NCI-H460 (cell line): ENCODE data around the gene PSMA5. TPM values are rescaled to one million over a fixed set of nuclear protein-coding genes. Genes with fewer than 3 reads are reported as not detected.

Experiments
- DNase-seq: peaks from one replicate; pipeline ENCODE4 v3.0.0-alpha.2; 2016; ENCODE audit warnings: low read depth; ENCODE audit errors: extremely low read depth
- total RNA-seq: library from RNA; depleted of rRNA; stranded (reverse); fragments of >200 nt; shearing (Covaris generic); gene quantifications from 2 replicates; pipeline ENCODE4 v1.2.3, GENCODE V29; 2014; rRNA removed

The PSMA5 gene
- total RNA-seq, 1 experiment from 2014 or later: 98.2 TPM

GRCh38 chr1:109371341-109371739 lies 54.9 kb downstream of the PSMA5 start:
- no peak for DNase-seq

GRCh38 chr1:109370712-109371340 lies 55.4 kb downstream of the PSMA5 start:
- no peak for DNase-seq

GRCh38 chr1:109369167-109369746 lies 57.0 kb downstream of the PSMA5 start:
- DNase-seq: no peak

GRCh38 chr1:109368464-109368863 lies 57.8 kb downstream of the PSMA5 start:
- no peak for DNase-seq

- no peak for DNase-seq
Observed at GRCh38 chr1:109367626-109368025, 58.6 kb downstream of the PSMA5 start.

GRCh38 chr1:109365642-109366204 lies 60.5 kb downstream of the PSMA5 start:
- DNase-seq: no peak

- no peak for DNase-seq
Observed at GRCh38 chr1:109361649-109362048, 64.6 kb downstream of the PSMA5 start.

GRCh38 chr1:109361069-109361468 lies 65.2 kb downstream of the PSMA5 start:
- no peak for DNase-seq

- DNase-seq: no peak
Observed at GRCh38 chr1:109357616-109358015, 68.6 kb downstream of the PSMA5 start.

GRCh38 chr1:109356915-109357314 lies 69.3 kb downstream of the PSMA5 start:
- DNase-seq: no peak

GRCh38 chr1:109356505-109356904 lies 69.7 kb downstream of the PSMA5 start:
- DNase-seq: no peak

GRCh38 chr1:109354929-109355328 lies 71.3 kb downstream of the PSMA5 start:
- DNase-seq: no peak

GRCh38 chr1:109351457-109351856 lies 74.8 kb downstream of the PSMA5 start:
- no peak for DNase-seq

GRCh38 chr1:109350655-109351054 lies 75.6 kb downstream of the PSMA5 start:
- DNase-seq: no peak

GRCh38 chr1:109350182-109350581 lies 76.1 kb downstream of the PSMA5 start:
- no peak for DNase-seq

Other genes starting within 250 kb of the PSMA5 start
- gene SARS1, start 212.5 kb downstream of the PSMA5 start, total RNA-seq: 384 and 411 TPM in 2 replicates
- gene CELSR2, start 176.9 kb downstream of the PSMA5 start, total RNA-seq: 2.7 and 3.8 TPM in 2 replicates
- 23.1 and 28.0 TPM in 2 replicates for gene PSRC1, start 143.3 kb downstream of the PSMA5 start, total RNA-seq
- gene MYBPHL, start 119.4 kb downstream of the PSMA5 start, total RNA-seq: not detected in 2 replicates
- 1.6 and 3.0 TPM in 2 replicates for gene SORT1, start 28.5 kb downstream of the PSMA5 start, total RNA-seq
- 0.05 TPM in 1 of 2 replicates, not detected in the other for gene SYPL2, start 40.1 kb upstream of the PSMA5 start, total RNA-seq
- gene ATXN7L2, start 57.5 kb upstream of the PSMA5 start, total RNA-seq: 3.1 TPM in 2 replicates
- gene CYB561D1, start 67.6 kb upstream of the PSMA5 start, total RNA-seq: 2.3 and 2.8 TPM in 2 replicates
- gene AMIGO1, start 83.3 kb upstream of the PSMA5 start, total RNA-seq: 1.2 and 1.4 TPM in 2 replicates
- gene GPR61, start 113.4 kb upstream of the PSMA5 start, total RNA-seq: 0.30 TPM in 1 of 2 replicates, not detected in the other
- 7.6 and 8.5 TPM in 2 replicates for gene GNAI3, start 122.2 kb upstream of the PSMA5 start, total RNA-seq
- gene GNAT2, start 193.2 kb upstream of the PSMA5 start, total RNA-seq: not detected in 2 replicates
- 33.3 and 39.5 TPM in 2 replicates for gene AMPD2, start 193.4 kb upstream of the PSMA5 start, total RNA-seq
- 25.5 and 33.5 TPM in 2 replicates for gene GSTM4, start 229.7 kb upstream of the PSMA5 start, total RNA-seq
- gene GSTM2, start 241.6 kb upstream of the PSMA5 start, total RNA-seq: 9.8 and 11.8 TPM in 2 replicates